EL (cell line): ENCODE measurements around the gene ZMYND10.

Experiments used
- DNase-seq: peaks from one replicate; pipeline ENCODE4 v3.0.0-alpha.2; 2016

The ZMYND10 gene

DNA sequence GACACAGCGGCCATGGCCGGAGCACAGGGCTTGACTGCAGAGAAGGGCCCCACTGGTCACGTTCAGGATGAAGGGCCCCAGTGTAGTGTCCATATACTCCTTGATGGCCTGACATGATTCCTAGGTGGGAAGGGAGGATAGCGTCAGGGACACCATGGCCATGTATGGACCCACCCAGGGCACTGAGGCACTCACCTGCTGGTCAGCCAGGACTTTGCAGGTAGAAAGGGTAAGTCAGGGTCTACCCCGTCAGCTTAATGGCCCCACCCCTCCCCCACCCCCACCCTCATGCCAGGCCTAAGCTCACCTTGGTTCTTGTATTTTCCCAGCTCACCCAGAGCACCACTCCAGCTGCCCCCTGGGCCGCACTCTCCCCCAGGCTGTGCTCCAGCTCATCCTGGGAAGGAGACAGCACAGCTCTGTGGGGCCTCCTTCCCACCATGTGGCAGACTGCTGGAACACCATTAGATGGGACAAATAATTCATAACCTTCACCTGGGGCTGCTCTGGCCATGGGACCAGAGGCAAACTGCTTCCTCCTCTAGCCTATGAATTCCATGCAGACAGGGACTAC lies 44.8 kb downstream of the ZMYND10 start:
- no peak for DNase-seq

DNA sequence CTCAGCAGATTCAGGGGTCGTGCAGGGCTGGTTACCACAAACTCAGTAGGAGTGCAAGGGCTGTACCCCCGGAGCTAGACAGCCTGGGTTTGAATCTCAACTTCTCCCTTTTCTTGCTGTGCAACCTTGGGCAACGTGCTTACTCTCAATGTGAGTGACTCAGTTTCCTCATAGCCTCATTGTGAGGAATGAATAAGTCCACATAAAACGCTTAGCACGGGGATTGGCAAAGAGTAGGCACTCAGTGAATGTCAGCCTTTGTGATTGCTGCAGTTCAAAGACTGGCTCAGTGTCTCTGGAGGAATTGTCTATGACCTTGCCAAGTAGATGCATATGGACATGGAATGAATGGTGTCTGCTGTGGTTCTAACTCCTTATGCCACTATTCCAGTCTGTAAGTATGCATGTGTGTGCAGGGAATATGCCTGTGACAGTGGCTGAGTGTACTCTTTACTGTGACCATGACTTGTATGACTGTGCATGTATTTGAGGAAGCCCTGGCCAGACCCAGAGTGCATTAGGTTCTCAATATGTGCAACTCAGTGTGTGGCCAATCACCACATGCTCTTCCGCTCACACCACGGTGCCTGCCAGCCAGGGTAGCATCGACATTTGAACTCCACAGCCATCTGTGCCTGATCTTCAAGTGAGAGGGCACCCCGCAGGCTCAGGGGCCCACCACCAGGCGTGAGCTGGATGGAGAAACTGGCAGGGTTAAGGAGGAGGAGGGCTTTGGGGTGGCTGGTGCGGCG lies 45.4 kb downstream of the ZMYND10 start:
- no peak for DNase-seq

DNA sequence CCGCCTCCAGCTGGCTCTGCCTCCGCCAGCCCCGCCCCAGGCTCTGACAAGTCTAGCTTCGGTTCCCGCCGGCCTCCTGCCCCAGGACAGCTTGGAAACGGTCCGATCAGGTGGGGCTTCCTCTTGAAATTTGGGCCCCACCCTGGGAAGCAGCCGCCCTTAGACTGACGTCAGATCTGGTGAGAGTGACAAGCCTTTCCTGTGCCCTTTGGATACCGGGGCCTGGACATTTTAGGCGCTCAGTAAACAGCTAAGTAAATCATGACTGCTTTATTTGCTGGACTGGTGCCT lies 45.9 kb downstream of the ZMYND10 start:
- DNase-seq: no peak

DNA sequence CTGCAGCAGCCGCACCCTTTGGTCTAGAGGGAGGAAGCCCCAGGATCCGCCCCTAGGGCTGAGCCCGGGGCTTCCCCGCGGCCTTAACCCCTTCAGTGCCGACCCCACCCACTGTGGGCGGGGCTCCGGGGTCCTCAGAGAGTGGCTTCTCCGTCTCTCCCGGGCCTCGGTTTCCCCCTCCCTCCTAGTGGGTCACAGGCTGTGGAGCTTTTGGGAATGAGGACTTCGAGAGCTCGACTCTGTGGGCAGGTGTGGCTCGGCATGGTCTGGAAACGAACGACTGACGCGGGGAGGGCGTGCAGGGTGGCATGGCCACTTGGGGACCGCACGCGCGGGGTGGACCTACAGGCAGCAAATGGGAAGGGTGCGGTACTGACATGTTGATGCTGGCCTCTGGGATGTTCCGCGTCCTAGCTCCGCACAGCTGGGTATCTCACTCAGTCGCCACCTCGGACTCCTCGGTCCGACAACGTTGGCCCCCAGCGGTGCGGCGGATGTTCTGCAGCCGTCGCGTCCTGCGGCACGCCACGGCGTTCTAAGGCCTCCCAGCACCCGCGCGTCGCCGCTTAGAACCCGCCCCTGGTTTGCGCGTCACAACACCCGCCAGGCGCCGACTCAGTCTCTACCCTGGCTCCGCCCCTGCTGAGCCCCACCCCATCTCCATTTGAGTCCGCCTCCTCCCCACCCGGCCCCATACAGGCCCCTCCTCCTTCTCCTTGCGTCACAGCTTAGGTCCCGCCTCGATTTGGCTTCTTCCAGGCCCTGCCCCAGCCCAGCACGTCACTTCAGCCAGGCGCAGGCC lies 46.5 kb downstream of the ZMYND10 start, which contains the start of the genes HYAL3 and NAA80:
Gene HYAL3 (minus strand): TSS at position 570 of the 802 bp plus-strand sequence. CDS start 3,803 bp downstream, outside the sequence.
Gene NAA80 (minus strand): TSS at position 570 of the 802 bp plus-strand sequence. CDS start 1,942 bp downstream, outside the sequence.
- DNase-seq: peak; percentile 100

DNA sequence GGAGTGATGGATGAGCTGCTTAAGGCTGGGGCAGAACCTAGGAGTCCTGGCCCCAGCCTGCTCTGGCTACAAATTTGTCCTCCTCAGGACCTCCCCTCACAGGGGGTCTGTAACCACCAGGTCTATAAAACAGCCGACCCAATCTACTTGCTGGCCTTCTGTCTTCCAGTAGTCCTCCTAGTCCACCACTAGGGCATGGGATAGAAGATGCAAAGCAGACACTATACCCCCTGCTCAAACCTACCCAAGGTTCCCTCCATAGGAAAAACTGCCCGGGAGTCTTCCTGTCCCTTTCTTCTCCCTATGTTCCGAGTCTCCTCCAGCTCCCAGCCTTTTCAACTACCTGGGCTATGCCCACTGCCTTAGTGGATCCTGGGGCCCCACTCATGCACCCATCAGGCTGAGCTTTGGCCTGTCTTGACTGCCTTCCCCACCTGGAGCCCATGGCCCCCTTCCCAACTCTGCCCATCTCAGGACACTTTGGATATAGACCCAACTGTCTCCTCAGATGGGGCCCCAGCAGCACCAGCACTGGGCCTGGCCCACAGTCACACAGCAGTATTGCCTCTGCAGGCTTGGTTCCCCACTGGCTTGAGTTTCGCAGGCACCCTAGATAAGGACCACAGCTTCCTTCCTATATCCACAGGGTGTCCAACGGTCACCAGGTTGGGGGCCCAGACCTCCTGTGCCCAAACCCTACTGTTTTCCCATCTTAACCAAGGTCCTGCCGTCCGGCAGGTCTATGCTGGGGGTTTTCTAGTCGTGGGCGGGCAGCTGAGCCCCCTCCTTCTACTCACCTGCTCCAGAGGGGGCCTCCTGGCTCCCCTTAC lies 47.4 kb downstream of the ZMYND10 start:
- DNase-seq: no peak

DNA sequence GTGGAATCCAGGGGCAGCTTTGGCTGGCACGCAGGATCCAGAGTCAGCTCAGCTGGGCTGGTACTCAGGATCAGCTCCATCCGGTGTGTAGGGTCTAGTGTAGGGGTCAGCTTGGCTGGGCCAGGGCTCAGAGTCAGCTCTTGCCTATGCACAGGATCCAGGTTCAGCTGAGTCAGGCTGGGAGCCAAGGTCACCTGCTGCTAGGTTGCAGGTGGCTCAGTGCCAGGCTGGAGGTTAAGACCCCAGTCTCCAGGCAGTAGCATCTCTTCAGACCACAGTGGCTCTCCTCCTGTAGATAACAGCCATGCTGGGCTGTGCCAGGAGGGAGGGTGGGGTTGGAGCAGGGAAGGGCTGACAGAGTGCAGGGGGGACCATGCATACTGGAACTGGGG lies 48.2 kb downstream of the ZMYND10 start:
- DNase-seq: no peak

DNA sequence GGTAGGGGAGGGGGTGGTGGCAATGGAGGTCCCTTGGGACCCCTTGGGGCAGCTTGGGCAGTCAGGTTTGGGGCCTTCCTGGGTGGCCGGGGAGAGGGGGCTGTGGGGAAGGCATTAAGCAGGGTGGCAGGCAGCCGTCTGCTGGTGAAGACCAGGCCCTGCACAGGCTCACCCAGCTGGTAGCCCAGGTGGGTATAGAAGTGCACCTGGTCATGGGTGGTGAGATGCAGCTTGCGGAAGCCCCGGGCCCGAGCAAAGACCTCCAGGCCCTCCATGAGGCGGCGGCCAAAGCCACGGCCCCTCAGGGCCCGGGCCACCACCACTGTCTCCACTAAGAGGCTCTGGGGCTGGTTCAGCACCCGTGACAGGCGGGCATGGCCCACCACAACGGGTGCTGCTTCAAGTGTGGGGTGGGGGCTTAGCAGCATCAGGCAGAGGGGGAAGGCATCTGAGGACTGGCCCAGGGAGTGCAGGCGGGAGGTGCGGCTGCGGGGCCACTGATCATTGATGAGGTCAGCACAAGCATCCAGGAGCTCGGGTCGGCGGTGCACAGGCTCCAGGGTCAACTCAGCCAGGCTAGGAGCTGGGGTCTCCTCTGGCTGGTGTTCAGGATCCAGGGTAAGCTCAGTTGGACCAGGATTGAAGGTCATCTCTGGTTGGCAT lies 48.7 kb downstream of the ZMYND10 start:
- no peak for DNase-seq

DNA sequence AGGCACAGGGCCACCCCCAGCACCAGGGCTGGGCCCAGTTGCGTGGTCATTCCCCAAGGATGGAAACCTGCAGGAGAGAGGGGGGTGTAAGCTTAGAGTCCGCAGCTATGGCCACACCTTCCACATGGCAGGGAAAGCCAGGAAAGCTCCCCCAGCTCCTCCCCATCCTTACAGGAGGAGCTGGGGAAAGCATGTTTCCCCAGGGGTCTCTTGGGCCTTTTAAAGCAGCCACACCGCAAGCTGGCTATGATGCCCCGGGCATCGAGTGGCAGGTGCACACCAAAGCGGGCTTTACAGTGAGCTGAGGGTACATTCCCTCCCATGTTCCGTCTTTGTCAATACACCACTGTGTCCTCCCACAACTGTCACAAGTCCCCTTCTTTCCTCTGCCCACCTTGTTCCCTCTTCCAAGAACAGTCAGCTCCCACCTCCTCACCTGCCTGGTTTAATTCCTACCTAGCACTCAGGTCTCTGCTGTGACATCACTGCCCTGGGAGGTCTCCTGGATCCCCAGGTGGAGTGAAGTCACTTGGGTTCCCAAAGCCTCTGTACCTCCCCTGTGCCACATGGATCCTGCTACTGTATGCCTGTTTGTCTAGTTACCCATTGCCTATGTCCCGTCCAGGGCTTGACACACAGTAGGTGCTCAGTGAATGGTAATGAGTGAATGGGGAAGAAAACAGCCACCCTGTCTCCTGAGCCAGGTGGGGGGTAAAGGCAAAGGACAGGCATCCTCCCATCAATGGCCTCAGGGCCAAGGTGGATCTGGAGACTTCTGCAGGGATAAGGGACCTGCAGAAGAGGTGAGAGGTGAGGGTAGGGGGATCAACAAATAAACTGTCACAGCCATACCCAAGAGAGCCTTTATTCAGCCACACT lies 49.7 kb downstream of the ZMYND10 start:
- no peak for DNase-seq

DNA sequence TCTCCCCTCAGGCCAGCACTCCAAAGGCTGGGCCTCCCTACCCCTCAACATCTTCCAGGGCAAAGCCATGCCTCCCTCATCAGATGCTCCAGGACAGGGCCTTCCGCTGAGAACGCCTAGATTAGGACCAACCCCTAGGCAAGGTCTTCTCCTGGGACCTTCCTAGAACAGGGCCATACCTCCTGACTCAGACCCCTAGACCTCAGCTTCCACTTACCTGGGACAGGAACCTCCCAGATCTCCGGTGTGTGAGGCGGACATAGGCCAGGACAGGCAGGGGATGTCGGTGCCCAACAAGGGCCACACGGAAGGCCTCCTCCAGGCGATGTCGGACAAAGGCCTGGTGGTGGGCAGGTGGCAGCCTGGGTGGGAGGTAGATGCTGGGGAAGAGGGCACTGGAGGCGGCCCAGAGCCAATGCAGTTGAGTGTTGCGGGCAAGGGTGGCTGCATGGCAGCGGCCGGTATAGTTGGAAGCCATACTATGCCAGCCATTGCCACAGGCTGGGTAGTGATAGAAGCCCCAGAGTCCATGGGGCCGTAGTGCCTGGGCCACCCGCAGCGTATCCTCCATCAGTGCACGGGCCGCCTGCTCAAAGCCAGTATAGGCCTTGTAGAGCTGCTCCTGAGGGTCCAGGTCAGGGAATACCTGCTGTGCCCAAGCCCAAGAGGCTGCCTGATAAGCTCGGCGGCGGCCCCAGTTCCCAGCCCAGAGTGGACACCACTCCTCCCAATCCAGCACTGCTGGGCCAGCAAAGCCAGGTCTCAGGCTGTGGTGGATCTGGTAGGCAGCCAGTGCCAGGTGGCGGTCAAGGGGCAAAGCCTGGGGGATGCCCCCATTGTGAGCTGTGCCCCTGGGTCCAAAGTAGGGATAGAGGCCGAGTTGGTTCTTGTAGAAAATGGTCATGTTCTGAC lies 50.8 kb downstream of the ZMYND10 start:
- DNase-seq: no peak

DNA sequence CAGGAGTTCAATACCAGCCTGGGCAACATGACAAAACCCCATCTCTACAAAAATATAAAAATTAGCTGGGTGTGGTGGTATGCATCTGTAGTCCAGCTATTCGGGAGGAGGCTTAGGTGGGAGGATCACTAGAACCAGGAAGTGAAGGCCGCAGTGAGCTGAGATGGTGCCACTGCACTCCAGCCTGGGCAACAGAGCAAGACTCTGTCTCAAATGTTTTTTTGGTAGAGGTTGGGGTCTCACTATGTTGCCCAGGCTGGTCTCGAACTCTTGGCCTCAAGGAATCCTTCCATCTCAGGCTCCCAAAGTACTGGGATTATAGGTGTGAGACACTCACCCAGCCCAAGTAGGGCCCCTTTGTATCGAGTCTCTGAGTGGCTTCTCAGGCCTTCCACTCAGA lies 51.4 kb downstream of the ZMYND10 start:
- DNase-seq: no peak

DNA sequence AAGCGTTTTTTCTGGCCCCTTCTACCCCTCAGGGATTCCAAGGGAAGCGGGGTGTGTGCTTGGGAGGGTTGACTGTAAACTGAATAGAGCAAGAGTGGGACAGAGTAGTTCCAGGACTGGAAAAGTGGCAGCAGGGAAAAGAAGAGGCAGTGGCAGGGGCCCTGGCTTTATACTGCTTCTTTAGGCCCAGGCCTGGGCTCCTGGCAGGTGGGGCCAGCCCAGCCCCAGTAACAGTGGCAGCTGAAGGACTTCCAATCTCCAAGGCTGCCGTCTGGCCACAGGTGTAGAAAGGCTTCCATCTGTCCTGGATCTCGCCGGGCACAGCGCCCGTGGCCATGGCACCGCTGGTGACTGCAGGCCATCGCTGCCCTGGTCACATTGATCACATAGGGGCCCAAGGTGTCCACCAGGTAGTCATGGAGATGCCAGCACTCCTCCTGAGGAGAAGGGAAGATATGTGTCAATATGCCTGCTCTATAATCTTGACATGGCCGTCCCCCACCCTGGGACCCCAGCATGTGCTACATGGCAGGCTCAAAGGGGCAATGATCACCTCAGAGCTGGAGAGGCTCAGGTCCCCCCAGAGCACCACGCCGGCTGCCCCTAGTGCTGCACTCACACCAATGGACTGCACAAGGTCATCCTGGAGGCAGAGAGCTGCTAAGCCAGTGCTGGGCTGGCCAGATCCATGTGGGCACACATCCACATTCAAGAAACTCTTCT lies 52.3 kb downstream of the ZMYND10 start:
- DNase-seq: no peak

DNA sequence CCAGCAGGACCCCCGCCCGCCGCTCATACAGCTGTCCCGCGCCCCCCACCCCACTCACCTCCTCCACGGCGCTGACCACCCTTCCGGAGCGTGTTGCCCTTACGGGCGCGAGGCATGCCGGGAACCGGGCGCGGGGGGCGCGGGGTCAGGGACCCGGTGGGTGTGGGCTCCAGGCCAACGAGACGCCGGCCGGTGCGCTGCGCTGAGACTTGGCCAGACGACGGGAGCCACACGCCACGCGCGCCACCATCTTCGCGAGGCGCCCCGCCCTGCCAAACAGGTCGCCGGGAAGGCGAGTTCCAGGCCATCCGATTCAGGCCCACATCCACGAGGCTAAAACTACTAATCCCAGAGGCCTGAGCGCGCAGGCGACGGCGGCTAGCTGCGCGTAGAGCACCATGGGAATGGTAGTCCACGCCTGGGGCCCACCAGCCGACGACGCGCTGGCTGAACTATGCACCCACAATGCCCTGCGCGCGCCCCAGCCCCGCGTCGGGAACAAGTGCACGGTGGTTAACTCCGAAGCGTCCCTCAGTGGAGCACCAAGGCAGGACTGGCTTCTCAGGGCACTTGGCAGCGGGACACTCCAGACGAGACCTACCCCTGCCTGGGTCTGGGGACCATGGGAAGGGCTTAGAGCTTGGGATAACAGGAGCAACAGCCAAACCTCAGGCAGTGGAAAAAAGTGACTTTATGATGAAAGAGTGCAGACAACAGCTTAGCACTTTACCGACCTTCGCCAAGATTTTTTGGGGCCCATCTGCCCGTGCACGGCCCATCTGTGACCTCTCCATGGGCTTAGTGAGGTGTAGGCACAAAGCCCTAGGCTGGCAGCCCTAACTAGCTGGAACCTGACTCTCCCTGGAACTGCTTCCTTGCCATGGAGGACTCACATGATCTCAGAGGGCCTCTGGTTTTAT lies 53.1 kb downstream of the ZMYND10 start, which contains the start of gene IFRD2:
Gene IFRD2 (minus strand): TSS at position 271 of the 920 bp plus-strand sequence. CDS start 155 bp downstream, at position 116.
- peak; percentile 97 for DNase-seq
